Activated T-cell treated with anti-CD3 and anti-CD28 coated beads, Interleukin-2, amount 50 U/mL, for 24 hours (primary cell): Measurements from ENCODE around the gene TRAPPC3L.
"Not testable (repeated sequence)": the region's sequence is repeated elsewhere in the genome, so short reads cannot be mapped to it uniquely, and the experiment has no call there.

Experiments
- DNase-seq: peaks from one replicate; pipeline ENCODE4 v3.0.0-alpha.2; 2020
- H3K27ac Mint-ChIP-seq: 2 replicates; pipeline ENCODE4 v1.8.0; 2020; ENCODE audit warnings: mild to moderate bottlenecking, mixed read lengths
- H3K27me3 Mint-ChIP-seq: 2 replicates; pipeline ENCODE4 v1.8.0; 2020; ENCODE audit warnings: mixed read lengths
- H3K36me3 Mint-ChIP-seq: 2 replicates; pipeline ENCODE4 v1.8.0; 2020; ENCODE audit warnings: low read depth, mixed read lengths
- H3K4me1 Mint-ChIP-seq: 2 replicates; pipeline ENCODE4 v1.8.0; 2020; ENCODE audit warnings: low read depth, mixed read lengths
- H3K4me3 Mint-ChIP-seq: 2 replicates; pipeline ENCODE4 v1.8.0; 2020; ENCODE audit warnings: mild to moderate bottlenecking, moderate library complexity, mixed read lengths
- H3K9me3 Mint-ChIP-seq: 2 replicates; pipeline ENCODE4 v1.8.0; 2020; ENCODE audit warnings: mixed read lengths

The TRAPPC3L gene

GRCh38 chr6:116513224-116513875 lies 32.1 kb downstream of the TRAPPC3L start:
- peaks cover 5% of the 10 kb centered on the region for H3K9me3 Mint-ChIP-seq
- H3K27me3 Mint-ChIP-seq = no peaks in the 10 kb centered on the region
- no peaks in the 10 kb centered on the region for H3K4me1 Mint-ChIP-seq
- DNase-seq = no peak
- H3K27ac Mint-ChIP-seq = no peak overlapping the region
- no peaks in the 10 kb centered on the region for H3K36me3 Mint-ChIP-seq
- no peak overlapping the region for H3K4me3 Mint-ChIP-seq

GRCh38 chr6:116512734-116513133 lies 32.8 kb downstream of the TRAPPC3L start:
- H3K4me3 Mint-ChIP-seq = no peak overlapping the region
- no peak for DNase-seq
- no peaks in the 10 kb centered on the region for H3K4me1 Mint-ChIP-seq

GRCh38 chr6:116512111-116512559 lies 33.3 kb downstream of the TRAPPC3L start:
- Mint-ChIP-seq H3K27ac (no peak overlapping the region), H3K36me3 (no peaks in the 10 kb centered on the region), H3K27me3 (no peaks in the 10 kb centered on the region), H3K4me1 (no peaks in the 10 kb centered on the region), H3K9me3 (peaks cover 9% of the 10 kb centered on the region), H3K4me3 (no peak overlapping the region)
- no peak for DNase-seq

More at GRCh38 chr6:116512734-116513133, 32.8 kb downstream of the TRAPPC3L start:
- Mint-ChIP-seq H3K27me3 (no peaks in the 10 kb centered on the region), H3K9me3 (peaks cover 9% of the 10 kb centered on the region), H3K27ac (no peak overlapping the region), H3K36me3 (no peaks in the 10 kb centered on the region)

- H3K4me1 Mint-ChIP-seq = no peaks in the 10 kb centered on the region
- no peak for DNase-seq
- peaks cover under 1% of the 10 kb centered on the region for H3K27me3 Mint-ChIP-seq
- H3K27ac Mint-ChIP-seq = no peak within 1 kb of the TSS
- H3K4me3 Mint-ChIP-seq = no peak within 1 kb of the TSS
- H3K36me3 Mint-ChIP-seq = no peaks in the 10 kb centered on the region
- peaks cover 9% of the 10 kb centered on the region for H3K9me3 Mint-ChIP-seq
Measured at GRCh38 chr6:116511424-116512110, 33.9 kb downstream of the TRAPPC3L start, which contains the start of gene CALHM5. CALHM5 (plus strand) TSS chr6:116511639; CDS start chr6:116511697, 58 bp downstream.

- H3K36me3 Mint-ChIP-seq = no peaks in the 10 kb centered on the region
Measured at GRCh38 chr6:116508527-116508926, 37.0 kb downstream of the TRAPPC3L start.

GRCh38 chr6:116507324-116507723 lies 38.2 kb downstream of the TRAPPC3L start:
- Mint-ChIP-seq H3K9me3 (peaks cover 16% of the 10 kb centered on the region), H3K27me3 (peaks cover 21% of the 10 kb centered on the region), H3K36me3 (no peaks in the 10 kb centered on the region), H3K4me3 (no peak overlapping the region), H3K4me1 (no peaks in the 10 kb centered on the region), H3K27ac (no peak overlapping the region)
- DNase-seq = no peak

More at GRCh38 chr6:116508527-116508926, 37.0 kb downstream of the TRAPPC3L start:
- Mint-ChIP-seq H3K4me3 (no peak overlapping the region), H3K27ac (no peak overlapping the region), H3K9me3 (peaks cover 11% of the 10 kb centered on the region), H3K4me1 (no peaks in the 10 kb centered on the region), H3K27me3 (peaks cover 11% of the 10 kb centered on the region)
- DNase-seq = no peak

GRCh38 chr6:116500969-116501433 lies 44.5 kb downstream of the TRAPPC3L start:
- no peak overlapping the region for H3K4me3 Mint-ChIP-seq
- DNase-seq = no peak

GRCh38 chr6:116497113-116497676 lies 48.3 kb downstream of the TRAPPC3L start:
- Mint-ChIP-seq H3K9me3 (no peaks in the 10 kb centered on the region), H3K27ac (no peak overlapping the region), H3K36me3 (no peaks in the 10 kb centered on the region), H3K4me3 (no peak overlapping the region), H3K4me1 (peaks cover 5% of the 10 kb centered on the region), H3K27me3 (peaks cover 8% of the 10 kb centered on the region)
- no peak for DNase-seq

More at GRCh38 chr6:116500969-116501433, 44.5 kb downstream of the TRAPPC3L start:
- Mint-ChIP-seq H3K4me1 (peaks cover 5% of the 10 kb centered on the region), H3K36me3 (no peaks in the 10 kb centered on the region), H3K27ac (no peak overlapping the region), H3K27me3 (peaks cover 18% of the 10 kb centered on the region), H3K9me3 (peaks cover 7% of the 10 kb centered on the region)

GRCh38 chr6:116495161-116495560 lies 50.3 kb downstream of the TRAPPC3L start:
- H3K4me3 Mint-ChIP-seq, H3K36me3 Mint-ChIP-seq, H3K27ac Mint-ChIP-seq, H3K27me3 Mint-ChIP-seq, H3K9me3 Mint-ChIP-seq, DNase-seq, H3K4me1 Mint-ChIP-seq: not testable (repeated sequence)

GRCh38 chr6:116492331-116493067 lies 53.0 kb downstream of the TRAPPC3L start:
- H3K27me3 Mint-ChIP-seq = peaks cover 11% of the 10 kb centered on the region
- DNase-seq = no peak
- H3K9me3 Mint-ChIP-seq = no peaks in the 10 kb centered on the region
- no peak overlapping the region for H3K4me3 Mint-ChIP-seq
- H3K36me3 Mint-ChIP-seq = no peaks in the 10 kb centered on the region
- H3K4me1 Mint-ChIP-seq = no peaks in the 10 kb centered on the region
- H3K27ac Mint-ChIP-seq = no peak overlapping the region

- no peak for DNase-seq
- no peak overlapping the region for H3K27ac Mint-ChIP-seq
- H3K9me3 Mint-ChIP-seq = no peaks in the 10 kb centered on the region
- no peak overlapping the region for H3K4me3 Mint-ChIP-seq
- H3K36me3 Mint-ChIP-seq = no peaks in the 10 kb centered on the region
- no peaks in the 10 kb centered on the region for H3K4me1 Mint-ChIP-seq
- peaks cover 11% of the 10 kb centered on the region for H3K27me3 Mint-ChIP-seq
Measured at GRCh38 chr6:116491610-116492330, 53.7 kb downstream of the TRAPPC3L start.

GRCh38 chr6:116485559-116486184 lies 59.8 kb downstream of the TRAPPC3L start:
- Mint-ChIP-seq H3K4me3 (no peak overlapping the region), H3K27me3 (peaks cover 17% of the 10 kb centered on the region), H3K4me1 (no peaks in the 10 kb centered on the region), H3K36me3 (no peaks in the 10 kb centered on the region), H3K9me3 (no peaks in the 10 kb centered on the region), H3K27ac (no peak overlapping the region)
- no peak for DNase-seq

GRCh38 chr6:116483616-116484015 lies 61.9 kb downstream of the TRAPPC3L start:
- no peak overlapping the region for H3K4me3 Mint-ChIP-seq

More at GRCh38 chr6:116483616-116484015, 61.9 kb downstream of the TRAPPC3L start:
- Mint-ChIP-seq H3K36me3 (no peaks in the 10 kb centered on the region), H3K4me1 (no peaks in the 10 kb centered on the region), H3K9me3 (no peaks in the 10 kb centered on the region), H3K27me3 (peaks cover 17% of the 10 kb centered on the region), H3K27ac (no peak overlapping the region)
- no peak for DNase-seq
